ENCODE measurements around the gene DBNDD1. TPM values are rescaled to one million over a fixed set of nuclear protein-coding genes. Genes with fewer than 3 reads are reported as not detected.

DBNDD1 gene
- total and polyA plus RNA-seq, 9 donors, result 0.97 to 6.2 (median 2.1) TPM

GRCh38 chr16:90048737-90049330, 29.6 kb upstream of the DBNDD1 start:
- 83 to 85% (median 85%) methylated on average over 19 of the region's 19 CpGs for WGBS, 3 donors
- no peak for DNase-seq
- H3K4me1 ChIP-seq (ENCODE audit: insufficient read depth), result peaks cover 6% of the 10 kb centered on the region
- intact Hi-C loops (cut with DNase I), result loop anchor here in 1 of 4 donors (2.0 kb wide), 1 partner anchor 32 kb away; no protein-coding TSS in a partner anchor
- peak overlapping the region in 1 of 2 donors; percentile 54 for H3K27ac ChIP-seq
- no peaks in the 10 kb centered on the region for H3K9me3 ChIP-seq
- peak overlapping the region; percentile 8 for H3K4me3 ChIP-seq
- H3K27me3 ChIP-seq, result no peaks in the 10 kb centered on the region
- TF ChIP-seq, protein P1, sequence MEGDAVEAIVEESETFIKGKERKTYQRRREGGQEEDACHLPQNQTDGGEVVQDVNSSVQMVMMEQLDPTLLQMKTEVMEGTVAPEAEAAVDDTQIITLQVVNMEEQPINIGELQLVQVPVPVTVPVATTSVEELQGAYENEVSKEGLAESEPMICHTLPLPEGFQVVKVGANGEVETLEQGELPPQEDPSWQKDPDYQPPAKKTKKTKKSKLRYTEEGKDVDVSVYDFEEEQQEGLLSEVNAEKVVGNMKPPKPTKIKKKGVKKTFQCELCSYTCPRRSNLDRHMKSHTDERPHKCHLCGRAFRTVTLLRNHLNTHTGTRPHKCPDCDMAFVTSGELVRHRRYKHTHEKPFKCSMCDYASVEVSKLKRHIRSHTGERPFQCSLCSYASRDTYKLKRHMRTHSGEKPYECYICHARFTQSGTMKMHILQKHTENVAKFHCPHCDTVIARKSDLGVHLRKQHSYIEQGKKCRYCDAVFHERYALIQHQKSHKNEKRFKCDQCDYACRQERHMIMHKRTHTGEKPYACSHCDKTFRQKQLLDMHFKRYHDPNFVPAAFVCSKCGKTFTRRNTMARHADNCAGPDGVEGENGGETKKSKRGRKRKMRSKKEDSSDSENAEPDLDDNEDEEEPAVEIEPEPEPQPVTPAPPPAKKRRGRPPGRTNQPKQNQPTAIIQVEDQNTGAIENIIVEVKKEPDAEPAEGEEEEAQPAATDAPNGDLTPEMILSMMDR (IDR thresholded peaks at IDR 0.05), result no peak
- TF ChIP-seq POLR2A (IDR thresholded peaks at IDR 0.05) (no peak), EP300 (IDR thresholded peaks at IDR 0.05) (no peak)
- H3K36me3 ChIP-seq, result no peaks in the 10 kb centered on the region

DNA sequence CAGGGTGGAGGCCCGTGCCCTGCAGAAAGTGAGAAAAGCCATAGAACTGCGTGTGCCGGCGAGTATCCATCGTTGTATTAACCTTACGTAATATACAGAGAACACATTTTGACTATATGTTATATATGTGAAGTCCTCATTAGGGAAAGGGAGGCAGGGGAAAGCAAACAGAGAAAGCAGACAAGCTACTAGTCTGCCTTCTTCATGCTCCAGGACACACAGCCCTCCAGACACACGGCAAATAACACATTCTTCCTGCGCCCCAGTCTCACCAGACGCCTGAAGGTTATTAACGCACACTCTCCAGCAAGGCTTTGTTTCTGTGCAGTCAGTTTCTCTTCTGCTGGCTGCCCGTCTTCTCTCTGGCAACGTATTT, 29.1 kb upstream of the DBNDD1 start:
- peak overlapping the region; percentile 54 to 65 for H3K27ac ChIP-seq
- DNase-seq, result no peak
- no peaks in the 10 kb centered on the region for H3K27me3 ChIP-seq
- intact Hi-C loops (cut with DNase I), result loop anchor here in 1 of 4 donors (2.0 kb wide), 1 partner anchor 32 kb away; no protein-coding TSS in a partner anchor
- H3K9me3 ChIP-seq, result no peaks in the 10 kb centered on the region
- no peaks in the 10 kb centered on the region for H3K36me3 ChIP-seq
- peaks cover 6% of the 10 kb centered on the region for H3K4me1 ChIP-seq (ENCODE audit: insufficient read depth)
- peak overlapping the region; percentile 8 for H3K4me3 ChIP-seq
- 19 to 21% (median 20%) methylated on average over 12 of the region's 12 CpGs for WGBS, 3 donors
- no peak for TF ChIP-seq EP300 (IDR thresholded peaks at IDR 0.05)
- TF ChIP-seq, protein P1 (IDR thresholded peaks at IDR 0.05), result no peak
- TF ChIP-seq POLR2A (IDR thresholded peaks at IDR 0.05), result no peak

DNA sequence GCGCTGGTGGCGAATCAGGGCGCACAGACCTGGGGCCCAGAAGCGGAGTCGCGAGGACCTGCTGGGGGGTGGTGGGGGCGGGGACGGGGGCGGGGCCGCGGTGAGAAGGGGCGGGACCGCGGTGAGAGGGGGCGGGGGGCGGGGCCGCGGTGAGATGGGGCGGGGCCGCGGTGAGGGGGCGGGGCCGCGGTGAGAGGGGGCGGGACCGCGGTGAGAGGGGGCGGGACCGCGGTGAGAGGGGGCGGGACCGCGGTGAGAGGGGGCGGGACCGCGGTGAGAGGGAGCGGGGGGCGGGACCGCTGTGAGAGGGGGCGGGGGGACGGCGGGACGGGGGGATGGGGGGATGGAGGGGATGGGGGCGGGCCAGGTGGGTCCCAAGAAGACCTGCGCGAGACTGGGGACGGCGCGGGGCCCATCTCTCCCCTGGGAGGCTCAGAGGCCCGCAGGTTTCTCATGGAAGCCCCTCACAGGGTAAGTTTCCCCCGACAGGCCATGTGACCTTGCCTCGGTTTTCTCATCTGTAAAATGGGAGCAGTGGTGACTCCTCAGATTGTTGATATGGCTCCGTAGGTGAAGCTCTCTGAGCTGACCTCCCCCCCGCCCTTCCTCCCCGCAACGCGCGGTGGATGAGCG, 28.6 kb upstream of the DBNDD1 start:
- Histone ChIP-seq H3K4me1 (ENCODE audit: insufficient read depth) (peaks cover 6% of the 10 kb centered on the region), H3K36me3 (no peaks in the 10 kb centered on the region), H3K9me3 (no peaks in the 10 kb centered on the region), H3K27ac (peak overlapping the region; percentile 65 to 83), H3K27me3 (no peaks in the 10 kb centered on the region), H3K4me3 (peak overlapping the region; percentile 42)
- TF ChIP-seq, protein P1 (IDR thresholded peaks at IDR 0.05), result no peak
- TF ChIP-seq EP300 (IDR thresholded peaks at IDR 0.05) (no peak), POLR2A (IDR thresholded peaks at IDR 0.05) (no peak)
- DNase-seq, result peak; percentile 59 to 80 (median 77)
- WGBS, 3 donors, result 8 to 26% (median 14%) methylated on average over 10 to 56 of the region's 59 CpGs
- intact Hi-C loops (cut with DNase I), result loop anchor here in 1 of 4 donors (2.0 kb wide), 1 partner anchor 33 kb away; no protein-coding TSS in a partner anchor

DNA sequence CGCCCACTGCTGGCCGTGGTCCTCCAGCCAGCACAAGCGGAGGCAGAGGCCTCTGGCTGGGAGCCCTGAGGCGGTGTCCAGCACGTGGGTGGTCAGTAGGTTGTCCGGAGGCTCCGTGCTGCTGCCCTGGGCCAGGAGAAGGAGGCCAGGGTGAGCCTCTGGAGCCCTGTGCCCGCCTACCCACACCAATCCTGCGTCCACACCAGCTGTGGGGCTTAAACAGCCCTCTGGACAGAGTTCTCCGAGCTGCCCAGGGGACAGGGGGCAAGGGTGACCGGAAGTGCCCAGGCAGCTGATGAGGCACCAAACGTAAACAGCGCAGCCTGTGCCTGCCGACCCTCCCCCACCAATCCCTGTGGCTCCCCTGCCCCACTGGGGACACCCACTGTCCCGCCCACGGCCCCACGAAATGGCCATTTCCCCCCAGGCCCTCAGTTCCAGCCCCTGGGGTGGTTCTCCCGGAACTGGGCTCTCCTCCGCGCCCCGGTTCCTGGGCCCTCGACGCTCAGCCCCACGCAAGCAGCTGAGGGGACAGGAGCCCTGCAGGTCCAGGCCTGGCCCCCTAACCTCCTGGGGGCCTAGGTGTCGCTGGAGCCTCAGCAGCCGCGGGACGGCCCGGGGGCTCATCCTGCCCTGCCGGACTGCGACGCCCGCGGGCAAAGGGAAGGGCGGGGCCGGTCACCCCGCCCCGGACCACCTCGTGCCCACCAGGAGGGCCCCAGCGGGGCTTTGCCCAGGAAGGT, 27.9 kb upstream of the DBNDD1 start:
- intact Hi-C loops (cut with DNase I), result no loop called here
- 1 to 3% (median 1%) methylated on average over 17 to 40 of the region's 40 CpGs for WGBS, 3 donors
- H3K9me3 ChIP-seq, result no peaks in the 10 kb centered on the region
- no peaks in the 10 kb centered on the region for H3K27me3 ChIP-seq
- peak overlapping the region; percentile 42 for H3K4me3 ChIP-seq
- H3K36me3 ChIP-seq, result no peaks in the 10 kb centered on the region
- peak; percentile 93 to 97 (median 94) for DNase-seq
- H3K4me1 ChIP-seq (ENCODE audit: insufficient read depth), result peaks cover 6% of the 10 kb centered on the region
- H3K27ac ChIP-seq, result peak overlapping the region; percentile 31 to 83
- TF ChIP-seq, protein P1 (IDR thresholded peaks at IDR 0.05), result no peak
- TF ChIP-seq POLR2A (IDR thresholded peaks at IDR 0.05), result no peak

Measured in ovary (tissue), 9 donors.